Smooth muscle cell (in vitro differentiated cells): ENCODE data around the gene DHRS3. TPM values are rescaled to one million over a fixed set of nuclear protein-coding genes. Genes with fewer than 3 reads are reported as not detected.

Experiments
- DNase-seq: peaks from one replicate; lab custom pipeline; 2025; ENCODE audit not compliant: unreplicated experiment; lab: John Stamatoyannopoulos, UW
- H2AFZ ChIP-seq: fragments of 200-600 bp; sonication (generic); 2 replicates; pipeline ENCODE4 v1.6.0; 2016; ENCODE audit warnings: antibody characterized with exemption, low read depth, mild to moderate bottlenecking
- H3F3A ChIP-seq: fragments of 200-600 bp; sonication (generic); 2 replicates; pipeline ENCODE4 v1.6.0; 2017; ENCODE audit warnings: antibody characterized with exemption, low read depth
- H3K27ac ChIP-seq: fragments of 200-600 bp; sonication (generic); 2 replicates; pipeline ENCODE4 v1.5.1; 2016; ENCODE audit warnings: low read depth, mild to moderate bottlenecking
- H3K27me3 ChIP-seq: fragments of 200-600 bp; sonication (generic); 2 replicates; pipeline ENCODE4 v1.6.1; 2016; ENCODE audit warnings: low read depth, mild to moderate bottlenecking
- H3K36me3 ChIP-seq: fragments of 200-600 bp; sonication (generic); 2 replicates; pipeline ENCODE4 v1.5.1; 2016; ENCODE audit warnings: low read depth
- H3K4me1 ChIP-seq: fragments of 200-600 bp; sonication (generic); 2 replicates; pipeline ENCODE4 v1.5.1; 2016; ENCODE audit warnings: low read depth
- H3K4me2 ChIP-seq: fragments of 200-600 bp; sonication (generic); 2 replicates; pipeline ENCODE4 v1.6.0; 2016; ENCODE audit warnings: mild to moderate bottlenecking
- H3K4me3 ChIP-seq: fragments of 200-600 bp; sonication (generic); 2 replicates; pipeline ENCODE4 v1.5.1; 2016; ENCODE audit warnings: mild to moderate bottlenecking
- H3K79me2 ChIP-seq: fragments of 200-600 bp; sonication (generic); 2 replicates; pipeline ENCODE4 v1.6.0; 2016; ENCODE audit warnings: low read depth, mild to moderate bottlenecking
- H3K9ac ChIP-seq: fragments of 200-600 bp; sonication (generic); 2 replicates; pipeline ENCODE4 v1.6.0; 2016; ENCODE audit warnings: low read depth
- H3K9me3 ChIP-seq: fragments of 200-600 bp; sonication (generic); replicated peaks from 2 replicates; pipeline ENCODE4 v1.5.1; 2016; ENCODE audit warnings: low read depth
- H4K20me1 ChIP-seq: fragments of 200-600 bp; sonication (generic); 2 replicates; pipeline ENCODE4 v1.6.0; 2016; ENCODE audit warnings: low read depth
- WGBS: methylation state at CpG from one replicate; pipeline ENCODE4 v1.1.7; 2016; ENCODE audit warnings: low lambda C conversion rate; 5-methylcytosine and 5-hydroxymethylcytosine counted together
- polyA plus RNA-seq: library from polyadenylated mRNA; unstranded; fragments of >200 nt; fragmentation: Nextera tagmentation; extraction: Ambion mirVana; gene quantifications from 2 replicates; pipeline ENCODE4 v1.2.1, GENCODE V29; 2016
- total RNA-seq: library from RNA; depleted of rRNA; stranded (reverse); fragments of >200 nt; gene quantifications from 2 replicates; pipeline ENCODE4 v1.2.3, GENCODE V29; 2014
- TF ChIP-seq, protein P1 (sequence below): fragments of 200-600 bp; sonication (generic); IDR thresholded peaks from 2 replicates; pipeline ENCODE4 v1.5.1; 2017; ENCODE audit warnings: borderline replicate concordance, mild to moderate bottlenecking, antibody characterized with exemption; ENCODE audit not compliant: insufficient read depth, poor library complexity, severe bottlenecking

DHRS3 gene
- total and polyA plus RNA-seq, 2 experiments from 2014 or later: 0.89 to 2.7 TPM

GRCh38 chr1:12542138-12542465, 75.9 kb downstream of the DHRS3 start:
- H3K79me2 ChIP-seq: no peaks in the 10 kb centered on the region
- H3K9me3 ChIP-seq: no peaks in the 10 kb centered on the region
- WGBS: 92% methylated on average over 9 of the region's 9 CpGs
- DNase-seq: no peak
- no peak overlapping the region for H2AFZ ChIP-seq
- TF ChIP-seq, protein P1, sequence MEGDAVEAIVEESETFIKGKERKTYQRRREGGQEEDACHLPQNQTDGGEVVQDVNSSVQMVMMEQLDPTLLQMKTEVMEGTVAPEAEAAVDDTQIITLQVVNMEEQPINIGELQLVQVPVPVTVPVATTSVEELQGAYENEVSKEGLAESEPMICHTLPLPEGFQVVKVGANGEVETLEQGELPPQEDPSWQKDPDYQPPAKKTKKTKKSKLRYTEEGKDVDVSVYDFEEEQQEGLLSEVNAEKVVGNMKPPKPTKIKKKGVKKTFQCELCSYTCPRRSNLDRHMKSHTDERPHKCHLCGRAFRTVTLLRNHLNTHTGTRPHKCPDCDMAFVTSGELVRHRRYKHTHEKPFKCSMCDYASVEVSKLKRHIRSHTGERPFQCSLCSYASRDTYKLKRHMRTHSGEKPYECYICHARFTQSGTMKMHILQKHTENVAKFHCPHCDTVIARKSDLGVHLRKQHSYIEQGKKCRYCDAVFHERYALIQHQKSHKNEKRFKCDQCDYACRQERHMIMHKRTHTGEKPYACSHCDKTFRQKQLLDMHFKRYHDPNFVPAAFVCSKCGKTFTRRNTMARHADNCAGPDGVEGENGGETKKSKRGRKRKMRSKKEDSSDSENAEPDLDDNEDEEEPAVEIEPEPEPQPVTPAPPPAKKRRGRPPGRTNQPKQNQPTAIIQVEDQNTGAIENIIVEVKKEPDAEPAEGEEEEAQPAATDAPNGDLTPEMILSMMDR: no peak
- H3K27ac ChIP-seq: no peak overlapping the region
- no peak overlapping the region for H3K4me3 ChIP-seq
- peaks cover 7% of the 10 kb centered on the region for H3K27me3 ChIP-seq
- H3F3A ChIP-seq: peaks cover 8% of the 10 kb centered on the region
- no peaks in the 10 kb centered on the region for H4K20me1 ChIP-seq
- no peaks in the 10 kb centered on the region for H3K36me3 ChIP-seq
- H3K9ac ChIP-seq: no peak overlapping the region
- H3K4me1 ChIP-seq: peaks cover 25% of the 10 kb centered on the region
- no peak overlapping the region for H3K4me2 ChIP-seq

- Histone ChIP-seq H3K36me3 (no peaks in the 10 kb centered on the region), H3K79me2 (no peaks in the 10 kb centered on the region), H3F3A (peaks cover 8% of the 10 kb centered on the region), H3K4me1 (peaks cover 25% of the 10 kb centered on the region), H2AFZ (no peak overlapping the region), H3K4me2 (no peak overlapping the region), H3K27me3 (peaks cover 7% of the 10 kb centered on the region), H3K9ac (no peak overlapping the region), H4K20me1 (no peaks in the 10 kb centered on the region), H3K27ac (no peak overlapping the region), H3K9me3 (no peaks in the 10 kb centered on the region), H3K4me3 (no peak overlapping the region)
- DNase-seq: no peak
- TF ChIP-seq, protein P1: no peak
- WGBS: 78% methylated on average over 17 of the region's 17 CpGs
Measured at GRCh38 chr1:12541274-12542137, 76.5 kb downstream of the DHRS3 start.

DNA sequence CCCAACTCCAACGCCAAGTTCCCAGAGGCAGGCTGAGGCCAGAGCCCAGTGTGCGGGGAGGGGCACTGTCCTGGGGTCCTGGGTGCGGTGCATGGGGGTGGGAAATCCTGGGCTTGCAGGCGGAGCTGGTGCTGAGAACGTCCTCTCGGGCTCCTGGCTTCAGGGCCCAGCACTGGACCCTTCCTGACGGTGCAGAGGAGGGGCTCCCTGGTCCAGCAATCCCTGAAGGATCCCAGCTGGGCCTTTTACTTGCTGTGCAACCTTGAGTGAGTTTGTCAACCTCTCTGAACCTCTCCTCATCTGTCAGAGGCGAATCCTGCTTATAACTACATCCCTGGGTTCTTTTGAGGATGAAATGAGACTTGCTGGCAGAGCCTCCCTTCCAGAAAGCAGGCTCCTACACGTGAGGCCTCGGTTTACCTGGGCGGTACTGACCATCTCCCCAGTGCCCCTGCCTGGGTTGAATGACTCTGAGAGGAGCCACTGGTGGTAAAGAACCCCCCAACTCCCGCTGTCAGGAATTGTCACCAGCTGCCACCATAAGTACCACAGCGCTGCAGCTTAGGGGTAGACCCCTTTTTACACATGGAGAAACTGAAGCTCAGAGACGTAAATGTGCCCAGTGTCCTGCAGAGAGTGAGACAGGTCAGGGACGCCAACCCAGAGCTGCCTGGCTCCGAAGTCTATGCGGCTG, 77.3 kb downstream of the DHRS3 start:
- TF ChIP-seq, protein P1: no peak
- H4K20me1 ChIP-seq: no peaks in the 10 kb centered on the region
- H3K4me1 ChIP-seq: peaks cover 25% of the 10 kb centered on the region
- H3K4me2 ChIP-seq: peak overlapping the region; percentile 76
- no peaks in the 10 kb centered on the region for H3K36me3 ChIP-seq
- WGBS: 70% methylated on average over 16 of the region's 17 CpGs
- H3K79me2 ChIP-seq: no peaks in the 10 kb centered on the region
- no peak for DNase-seq
- no peak overlapping the region for H3K27ac ChIP-seq
- no peak overlapping the region for H3K9ac ChIP-seq
- no peak overlapping the region for H3K4me3 ChIP-seq
- H3K9me3 ChIP-seq: no peaks in the 10 kb centered on the region
- H2AFZ ChIP-seq: no peak overlapping the region
- H3K27me3 ChIP-seq: peaks cover 8% of the 10 kb centered on the region
- peaks cover 8% of the 10 kb centered on the region for H3F3A ChIP-seq
